Kidney tubule cell (primary cell): Measurements from ENCODE around the gene FEN1.

Experiments
- DNase-seq: peaks from one replicate; pipeline ENCODE4 v3.0.0-alpha.2; 2018; ENCODE audit warnings: low spot score

The FEN1 gene

DNA sequence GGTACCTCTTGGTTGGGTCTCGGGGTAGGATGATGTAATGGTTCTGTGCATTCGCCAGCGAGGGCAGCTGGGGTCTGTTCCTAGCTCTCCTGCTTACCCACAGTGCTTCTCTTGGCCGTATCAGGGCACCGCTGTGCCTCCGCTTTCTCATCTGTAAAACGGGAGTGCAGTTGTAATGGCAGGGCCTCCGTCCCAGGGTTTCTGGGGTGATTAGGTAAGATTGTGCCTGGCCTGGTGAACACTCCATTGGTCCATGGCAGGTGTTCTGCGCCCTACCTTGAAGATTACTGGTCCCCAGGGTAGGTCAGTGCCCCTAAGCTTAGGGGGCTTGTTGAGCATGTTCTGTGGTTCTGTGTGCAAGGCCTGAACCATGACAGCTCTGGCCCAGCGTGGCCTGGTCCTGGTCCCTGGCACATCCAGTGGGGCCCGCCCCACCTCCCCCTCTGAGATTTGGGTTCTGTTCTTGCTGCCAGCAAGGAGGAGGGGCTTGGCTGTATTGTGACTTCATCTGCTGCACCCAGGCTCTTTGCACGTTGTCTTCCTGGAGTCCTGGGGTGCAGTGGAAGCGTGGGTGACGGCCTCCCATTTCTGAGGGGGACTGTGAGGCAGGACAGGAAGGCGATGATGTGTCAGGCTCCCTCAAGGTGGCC is 35.4 kb upstream of the FEN1 start:
- DNase-seq, result no peak

GRCh38 chr11:61760946-61761345 is 31.8 kb upstream of the FEN1 start:
- no peak for DNase-seq

- no peak for DNase-seq
Observed at GRCh38 chr11:61761440-61762222, 31.1 kb upstream of the FEN1 start.

- no peak for DNase-seq
Observed at GRCh38 chr11:61762223-61762615, 30.5 kb upstream of the FEN1 start.

GRCh38 chr11:61762798-61763197 is 29.9 kb upstream of the FEN1 start:
- no peak for DNase-seq

DNA sequence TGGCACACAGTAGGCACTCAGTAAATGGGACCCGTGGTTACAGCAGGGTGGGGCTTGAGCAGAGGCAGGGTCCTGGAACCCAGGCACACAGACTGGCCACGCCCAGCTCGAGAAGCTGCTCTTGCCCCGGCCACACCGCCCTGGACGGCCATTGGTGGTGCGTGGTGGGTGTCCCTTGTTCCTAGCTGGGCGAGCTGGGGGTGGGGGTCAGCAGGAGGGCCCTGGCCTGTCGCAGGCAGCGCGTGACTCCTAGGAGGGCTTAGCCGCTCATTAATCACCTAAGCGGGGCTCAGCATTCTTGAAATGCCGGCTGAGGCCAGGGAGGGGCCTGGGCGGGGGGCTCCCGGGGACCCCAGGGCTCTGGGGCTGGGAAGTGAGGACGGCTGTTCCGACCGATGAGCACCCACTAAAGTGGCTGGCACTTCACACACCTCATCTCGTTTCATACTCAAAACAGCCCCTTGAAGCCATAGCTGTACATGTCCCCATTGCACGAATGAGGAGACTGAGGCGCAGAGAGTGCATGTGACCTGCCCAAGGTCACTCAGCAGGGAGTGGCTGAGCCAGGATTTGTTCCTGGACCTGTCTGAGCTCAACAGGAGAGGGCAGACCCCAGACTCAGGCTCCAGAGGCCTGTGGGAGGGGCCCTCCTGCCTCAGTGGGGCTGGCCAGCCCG is 28.6 kb upstream of the FEN1 start:
- DNase-seq, result no peak

- no peak for DNase-seq
Observed at GRCh38 chr11:61764606-61765260, 28.0 kb upstream of the FEN1 start.

GRCh38 chr11:61765550-61766253 is 27.0 kb upstream of the FEN1 start:
- no peak for DNase-seq

DNA sequence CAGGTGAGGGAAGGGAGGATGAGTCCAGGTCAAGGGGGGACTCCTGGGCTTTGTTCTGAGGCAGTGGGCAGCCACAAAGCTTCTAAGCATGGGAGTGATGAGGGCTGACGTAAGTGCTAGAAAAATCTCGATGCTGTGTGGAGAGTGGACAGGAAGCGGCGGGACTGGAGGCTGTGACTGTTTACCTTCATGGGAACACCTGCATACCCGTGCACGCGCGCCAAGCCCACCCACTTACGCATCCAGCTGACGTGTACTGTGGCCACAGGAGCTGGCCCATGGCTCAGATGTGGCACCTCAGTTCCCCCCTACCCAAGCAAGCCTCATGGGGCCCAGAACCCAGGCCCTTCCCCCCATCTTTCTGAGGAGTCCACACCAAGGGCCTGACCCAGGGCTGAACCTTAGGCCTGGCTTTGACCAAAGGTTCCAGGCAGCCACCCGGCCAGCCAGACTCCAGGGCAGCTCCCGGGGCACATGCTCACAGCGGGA is 26.3 kb upstream of the FEN1 start:
- no peak for DNase-seq

- DNase-seq, result no peak
Observed at GRCh38 chr11:61768376-61769076, 24.2 kb upstream of the FEN1 start.

- no peak for DNase-seq
Observed at GRCh38 chr11:61769169-61769920, 23.4 kb upstream of the FEN1 start.

DNA sequence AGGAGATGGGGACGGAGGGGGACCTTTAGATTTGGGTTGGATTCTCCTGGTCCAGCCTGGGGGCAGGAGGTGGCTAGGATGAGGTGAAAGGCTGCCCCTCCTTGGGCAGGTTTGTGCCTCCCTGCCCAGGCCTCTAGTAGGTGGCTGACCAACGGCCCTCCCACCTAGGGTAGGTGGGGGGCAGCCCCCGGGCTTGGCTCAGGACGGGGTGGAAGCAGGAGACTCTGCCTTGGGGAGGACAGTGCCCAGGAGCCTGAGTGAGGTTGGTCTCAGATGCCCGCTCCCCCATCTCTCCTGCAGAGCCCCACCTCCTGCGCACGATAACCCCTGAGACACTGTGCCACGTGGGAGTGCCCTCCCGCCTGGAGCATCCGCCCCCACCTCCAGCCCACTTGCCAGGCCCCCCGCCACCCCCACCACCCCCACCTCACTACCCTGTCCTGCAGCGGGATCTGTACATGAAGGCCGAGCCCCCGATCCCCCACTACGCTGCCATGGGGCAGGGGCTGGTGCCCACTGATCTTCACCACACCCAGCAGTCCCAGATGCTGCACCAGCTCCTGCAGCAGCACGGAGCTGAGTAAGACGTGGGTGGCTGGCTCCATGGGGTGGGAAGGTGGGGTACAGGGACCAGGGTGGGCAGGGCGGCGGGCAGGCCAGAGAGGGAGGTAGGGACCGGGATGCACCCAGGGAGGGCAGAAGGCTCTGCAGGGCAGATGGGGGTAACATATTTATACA is 22.6 kb upstream of the FEN1 start:
- DNase-seq, result no peak

GRCh38 chr11:61771195-61771894 is 21.4 kb upstream of the FEN1 start:
- DNase-seq, result no peak

DNA sequence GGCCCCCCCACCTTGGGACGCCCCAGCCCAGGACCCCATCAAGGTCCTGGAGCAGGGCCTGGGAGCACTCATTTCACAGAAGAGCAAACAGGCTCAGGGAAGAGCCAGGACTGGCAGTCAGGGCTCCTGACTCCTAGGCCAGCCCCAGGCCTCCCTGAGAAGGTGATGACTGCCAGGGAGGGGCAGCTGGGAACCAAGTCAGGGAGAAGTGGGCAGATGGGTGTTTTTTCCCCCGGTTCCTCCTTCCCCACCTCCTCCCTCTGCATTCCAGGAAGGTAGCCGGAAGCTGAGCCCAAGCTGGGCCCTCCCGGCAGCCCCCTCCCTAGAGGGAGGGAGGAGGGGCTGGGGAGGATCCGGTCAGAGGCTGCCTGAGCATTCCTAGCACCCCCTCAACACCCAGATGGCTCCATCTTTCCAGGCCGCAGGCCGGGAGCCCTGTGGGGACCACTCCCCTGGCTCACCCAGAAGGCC is 20.7 kb upstream of the FEN1 start:
- DNase-seq, result peak; percentile 22

DNA sequence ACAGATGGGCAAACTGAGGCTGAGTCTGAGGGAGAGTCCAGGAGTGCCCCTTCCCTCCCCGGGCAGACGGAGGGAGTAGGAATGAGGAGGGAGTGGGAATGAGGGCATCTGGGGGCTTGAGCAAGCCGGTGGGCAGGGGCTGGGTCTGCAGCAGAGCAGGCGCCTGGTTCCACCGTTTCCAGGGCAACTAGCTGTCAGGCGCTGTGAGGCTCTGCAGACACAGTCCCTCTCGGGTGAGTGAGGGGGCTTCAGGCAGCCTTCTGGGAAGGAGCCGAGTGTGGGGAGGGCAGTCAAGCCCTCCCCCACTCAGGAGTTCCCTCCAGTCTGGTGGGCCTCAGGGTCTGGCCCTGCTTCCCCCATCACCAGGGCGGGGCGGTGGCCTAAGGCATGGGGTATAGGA is 19.4 kb upstream of the FEN1 start:
- no peak for DNase-seq

GRCh38 chr11:61773809-61774208 is 18.9 kb upstream of the FEN1 start:
- no peak for DNase-seq

DNA sequence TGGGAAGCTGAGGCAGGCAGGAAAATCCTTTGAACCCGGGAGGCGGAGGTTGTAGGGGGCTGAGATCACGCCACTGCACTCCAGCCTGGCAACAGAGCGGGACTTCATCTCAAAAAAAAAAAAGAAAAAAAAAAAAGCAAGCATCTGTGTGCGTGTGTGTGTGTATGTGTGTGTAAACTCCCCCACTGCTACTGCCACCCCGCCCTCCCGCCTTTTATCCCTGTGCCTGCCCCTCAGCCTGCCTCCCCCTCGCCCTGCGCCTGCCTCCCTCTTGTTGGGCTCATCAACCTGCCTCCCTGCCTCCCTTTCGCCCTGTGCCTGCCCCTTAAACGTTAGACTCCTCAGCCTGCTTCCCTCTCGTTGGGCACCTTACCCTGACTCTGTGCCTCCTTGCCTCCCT is 18.3 kb upstream of the FEN1 start:
- DNase-seq, result no peak

DNA sequence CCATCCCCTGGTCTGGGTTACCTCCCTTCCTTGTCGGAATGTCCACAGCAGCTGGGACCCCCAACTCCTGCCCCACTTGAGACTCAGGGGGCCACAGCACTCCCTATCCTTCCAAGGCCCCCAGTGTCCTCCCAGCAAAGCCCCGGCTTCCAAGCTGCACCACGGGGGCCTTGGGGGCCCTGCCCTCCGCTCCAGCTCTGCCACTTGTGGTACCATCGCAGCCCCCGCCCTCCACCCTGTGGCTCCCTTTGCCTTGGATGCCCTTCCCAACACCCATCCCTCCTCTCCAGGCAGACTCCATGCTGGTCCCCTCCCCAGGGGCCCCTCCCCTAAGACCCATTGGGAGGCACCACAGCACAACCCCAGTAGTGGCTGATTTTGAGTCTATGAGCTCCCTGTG is 17.6 kb upstream of the FEN1 start:
- DNase-seq, result no peak
